GM21576 (cell line): Measurements from ENCODE around the gene ZNF830.
"Not testable (repeated sequence)": the region's sequence is repeated elsewhere in the genome, so short reads cannot be mapped to it uniquely, and the experiment has no call there.

Experiments used
- ATAC-seq: cut with Tn5 transposase; IDR thresholded peaks from one replicate; pipeline ENCODE4 v1.9.1; 2021; ENCODE audit warnings: mild to moderate bottlenecking, moderate library complexity; ENCODE audit not compliant: unreplicated experiment

Gene ZNF830

DNA sequence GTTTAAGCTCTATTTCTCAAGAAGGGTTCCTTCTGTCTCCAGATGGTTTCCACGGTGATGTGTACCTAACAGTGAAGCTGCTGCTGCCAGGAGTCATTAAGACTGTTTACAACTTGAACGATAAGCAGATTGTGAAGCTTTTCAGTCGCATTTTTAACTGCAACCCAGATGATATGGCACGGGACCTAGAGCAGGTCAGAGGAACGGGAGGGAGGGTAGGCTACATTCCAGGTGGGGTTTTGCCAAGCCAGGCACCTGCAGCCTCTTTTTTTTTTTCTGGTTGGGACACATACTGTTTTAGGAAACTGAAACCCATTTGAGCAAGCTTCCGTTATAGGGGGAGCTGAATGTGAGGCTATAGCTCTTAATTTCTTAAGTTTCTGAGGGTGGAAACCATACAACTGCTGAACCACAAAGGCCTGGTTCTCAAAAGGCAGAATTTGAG, 29.6 kb downstream of the ZNF830 start:
- no peak for ATAC-seq

DNA sequence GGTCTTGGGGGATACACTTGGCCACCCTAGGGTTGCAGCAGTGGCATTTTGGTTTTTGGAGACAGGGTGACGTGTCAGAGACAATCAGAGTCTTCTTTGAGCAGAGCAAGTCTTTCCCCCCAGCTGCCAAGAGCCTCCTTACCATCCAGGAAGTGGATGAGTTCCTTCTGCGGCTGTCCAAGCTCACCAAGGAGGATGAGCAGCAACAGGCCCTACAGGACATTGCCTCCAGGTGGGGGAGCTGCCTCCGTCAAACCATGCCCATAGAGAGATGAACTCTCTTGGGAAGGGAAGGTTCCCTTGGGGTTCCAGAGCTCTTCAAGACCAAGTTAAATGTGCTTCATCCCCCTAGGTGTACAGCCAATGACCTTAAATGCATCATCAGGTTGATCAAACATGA, 30.3 kb downstream of the ZNF830 start:
- ATAC-seq, result no peak

DNA sequence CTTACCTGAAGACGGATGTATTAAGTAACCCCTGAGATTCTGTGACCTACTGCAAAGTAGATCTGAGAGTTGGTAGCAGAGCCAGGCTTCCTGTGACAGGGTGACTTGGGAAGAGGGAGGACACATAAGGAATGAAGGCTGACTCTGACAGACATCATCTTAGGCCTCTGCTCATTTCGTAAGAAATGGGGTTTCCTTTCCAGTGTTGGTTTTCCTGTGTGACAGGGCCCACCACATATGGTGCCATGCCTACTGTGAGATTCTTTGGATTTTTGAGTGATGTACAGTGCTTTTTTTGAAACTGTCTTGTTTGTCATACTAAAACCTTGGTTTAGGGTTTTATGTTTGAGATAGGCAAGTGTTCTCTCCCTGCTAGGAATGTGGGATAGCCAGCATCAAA, 31.7 kb downstream of the ZNF830 start:
- ATAC-seq, result no peak

DNA sequence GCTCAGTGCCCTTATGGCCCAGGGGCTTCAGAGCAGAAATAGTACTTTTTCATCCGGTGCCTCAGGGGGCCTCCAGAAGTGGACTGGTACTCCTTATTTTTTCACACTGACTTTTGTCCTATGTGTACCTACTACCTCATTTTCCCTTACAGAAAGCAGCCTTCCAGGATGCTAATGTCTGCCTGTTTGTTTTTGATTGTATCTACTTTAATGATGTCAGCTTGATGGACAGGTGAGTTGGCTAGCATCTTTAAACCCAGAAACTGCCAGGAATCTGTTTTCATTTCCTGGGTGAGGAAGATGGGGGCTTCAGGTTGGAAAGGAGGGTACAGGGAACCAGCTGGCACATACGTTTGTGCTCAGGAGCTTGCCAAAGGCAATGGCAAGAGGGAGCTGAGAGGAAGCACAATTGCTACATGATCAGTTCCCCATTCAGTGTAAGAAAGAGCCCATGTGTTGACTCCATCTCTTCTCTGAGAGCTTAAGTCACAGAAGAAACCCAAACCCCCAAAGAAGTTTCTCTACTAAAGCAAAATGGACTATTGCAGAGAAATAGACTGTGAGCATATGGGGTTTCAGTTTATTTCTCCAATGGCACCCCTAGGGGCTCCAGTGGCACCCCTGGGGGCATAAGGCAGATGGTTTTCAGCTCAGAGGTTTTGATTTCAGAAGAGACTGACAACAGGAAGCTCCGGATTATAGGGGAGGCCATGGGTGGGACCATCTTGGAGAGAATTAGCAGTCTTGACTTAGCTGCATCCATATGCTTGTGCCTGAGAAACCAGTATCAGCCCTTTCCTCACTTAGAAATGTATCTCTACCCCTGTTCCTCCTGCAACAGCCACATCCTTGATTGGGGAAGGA, 35.3 kb downstream of the ZNF830 start:
- ATAC-seq, result no peak

DNA sequence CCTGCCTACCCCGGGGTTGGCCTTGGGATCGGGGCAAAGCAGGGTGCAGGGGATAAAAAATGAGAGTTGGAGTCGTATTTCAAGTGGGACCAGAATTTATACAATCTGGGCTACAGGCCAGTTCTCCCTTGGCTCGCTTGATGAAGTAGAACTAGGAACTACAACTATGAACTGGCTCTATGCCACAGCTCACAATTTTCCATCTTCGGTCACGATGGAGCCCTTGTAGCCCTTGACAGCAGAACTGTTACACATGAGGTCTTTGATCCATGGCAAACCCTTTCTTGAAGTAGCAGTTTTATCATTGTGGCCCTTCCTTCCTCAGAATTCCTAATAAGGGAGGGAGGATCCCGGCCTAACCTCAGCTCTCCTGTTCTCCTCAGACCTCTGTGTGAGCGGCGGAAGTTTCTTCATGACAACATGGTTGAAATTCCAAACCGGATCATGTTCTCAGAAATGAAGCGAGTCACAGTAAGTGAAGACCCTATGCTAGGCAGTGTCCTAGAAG, 36.1 kb downstream of the ZNF830 start:
- ATAC-seq, result no peak

- ATAC-seq, result peak; percentile 60
Measured at GRCh38 chr17:34998205-34998604, 36.9 kb downstream of the ZNF830 start.

- ATAC-seq, result no peak
Measured at GRCh38 chr17:34999456-34999855, 38.1 kb downstream of the ZNF830 start.

DNA sequence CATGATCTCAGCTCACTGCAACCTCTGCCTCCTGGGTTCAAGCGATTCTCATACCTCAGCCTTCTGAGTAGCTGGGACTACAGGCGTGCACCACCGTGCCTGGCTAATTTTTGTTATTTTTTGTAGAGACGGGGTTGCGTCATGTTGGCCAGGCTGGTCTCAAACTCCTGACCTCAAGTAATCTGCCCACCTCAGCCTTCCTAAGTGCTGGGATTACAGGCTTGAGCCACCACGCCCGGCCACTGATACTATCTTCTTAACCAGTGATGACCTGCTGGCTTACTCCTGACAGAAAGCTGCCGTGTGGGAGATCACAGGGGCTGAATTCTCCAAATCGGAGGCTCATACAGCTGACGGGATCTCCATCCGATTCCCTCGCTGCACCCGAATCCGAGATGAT, 39.6 kb downstream of the ZNF830 start:
- ATAC-seq, result not testable (repeated sequence)

DNA sequence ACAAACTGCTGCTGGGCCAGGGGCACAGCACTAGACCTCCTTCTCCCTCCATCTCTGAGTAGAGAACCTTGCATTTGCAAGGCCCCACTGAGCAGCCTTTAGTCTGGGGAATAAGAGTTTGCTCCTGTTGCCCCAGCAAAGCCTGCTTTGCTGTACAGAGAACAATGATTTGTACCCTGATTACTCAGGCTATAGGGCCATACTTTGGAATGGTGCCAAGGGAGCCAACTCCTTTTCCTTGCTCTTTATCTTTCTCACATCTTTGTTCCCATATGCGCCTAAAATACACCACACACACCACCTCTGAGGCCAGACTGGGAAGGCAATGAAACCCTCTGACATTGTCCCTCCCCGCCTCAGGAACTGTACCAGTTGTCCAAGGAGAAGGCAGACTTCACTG, 40.2 kb downstream of the ZNF830 start:
- no peak for ATAC-seq

DNA sequence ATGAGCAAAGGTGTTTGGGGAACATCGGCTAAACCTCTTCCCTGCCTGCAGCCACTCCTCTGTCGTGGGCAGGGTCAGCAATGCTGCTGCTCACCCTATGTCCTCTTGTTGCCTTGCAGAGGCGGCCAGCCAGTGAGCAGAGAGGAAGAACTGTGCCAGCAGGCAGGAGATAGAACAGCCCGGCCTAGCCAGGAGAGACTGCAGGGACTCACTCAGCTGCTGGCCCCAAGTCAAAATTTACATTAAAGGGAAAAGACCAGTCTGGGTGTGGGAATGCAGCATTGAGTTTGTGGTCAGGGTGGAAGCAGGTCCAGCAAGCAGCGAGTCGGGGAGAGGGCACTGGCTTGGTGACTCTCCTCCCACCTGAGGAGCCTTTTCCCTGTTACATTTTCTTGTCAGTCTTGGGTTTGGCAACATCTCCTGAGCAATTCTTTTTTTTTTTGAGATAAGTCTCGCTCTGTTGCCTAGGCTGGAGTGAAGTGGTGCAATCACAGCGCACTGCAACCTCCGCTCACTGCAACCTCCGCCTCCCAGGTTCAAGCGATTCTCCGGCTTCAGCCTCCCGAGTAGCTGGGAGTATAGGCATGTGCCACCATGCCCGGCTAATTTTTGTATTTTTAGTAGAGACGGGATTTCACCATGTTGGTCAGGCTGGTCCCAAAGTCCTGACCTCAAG, 41.7 kb downstream of the ZNF830 start:
- ATAC-seq, result no peak

- ATAC-seq, result no peak
Measured at GRCh38 chr17:35003778-35004177, 42.4 kb downstream of the ZNF830 start.

GRCh38 chr17:35006345-35006744, 45.0 kb downstream of the ZNF830 start:
- no peak for ATAC-seq

GRCh38 chr17:35006961-35007360, 45.6 kb downstream of the ZNF830 start:
- ATAC-seq, result no peak

- ATAC-seq, result no peak
Measured at GRCh38 chr17:35010093-35010492, 48.8 kb downstream of the ZNF830 start.

DNA sequence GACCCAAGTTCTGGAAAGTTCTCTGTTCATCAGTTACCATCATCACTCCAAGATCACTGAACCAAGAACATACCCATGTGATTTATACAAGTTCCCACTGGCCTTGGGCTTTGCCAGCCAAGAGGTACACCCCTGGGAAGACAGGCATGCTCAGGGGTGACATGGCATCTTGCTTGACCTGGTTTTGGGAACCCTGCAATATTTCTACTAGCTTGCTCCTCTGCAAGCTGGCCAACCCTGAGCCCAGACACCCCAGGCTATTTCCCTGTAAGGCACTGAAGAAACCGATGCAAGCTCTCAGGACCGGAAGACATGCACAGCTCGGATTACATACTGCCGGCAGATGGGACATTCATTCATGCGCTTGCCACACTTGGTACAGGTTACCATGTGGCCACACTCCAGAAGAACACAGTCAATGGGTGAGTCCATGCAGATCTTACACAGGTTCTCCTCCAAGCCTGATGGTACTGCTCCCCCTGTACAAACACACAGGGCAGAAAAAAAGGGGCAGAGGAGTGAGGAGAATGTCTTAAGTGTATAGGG, 50.4 kb downstream of the ZNF830 start:
- ATAC-seq, result no peak
